ENCODE data around the gene TMEM250.

TMEM250 gene

GRCh38 chr9:136132512-136133050 lies 13.9 kb upstream of the TMEM250 start:
- DNase-seq (ENCODE audit: low spot score) = no peak

DNA sequence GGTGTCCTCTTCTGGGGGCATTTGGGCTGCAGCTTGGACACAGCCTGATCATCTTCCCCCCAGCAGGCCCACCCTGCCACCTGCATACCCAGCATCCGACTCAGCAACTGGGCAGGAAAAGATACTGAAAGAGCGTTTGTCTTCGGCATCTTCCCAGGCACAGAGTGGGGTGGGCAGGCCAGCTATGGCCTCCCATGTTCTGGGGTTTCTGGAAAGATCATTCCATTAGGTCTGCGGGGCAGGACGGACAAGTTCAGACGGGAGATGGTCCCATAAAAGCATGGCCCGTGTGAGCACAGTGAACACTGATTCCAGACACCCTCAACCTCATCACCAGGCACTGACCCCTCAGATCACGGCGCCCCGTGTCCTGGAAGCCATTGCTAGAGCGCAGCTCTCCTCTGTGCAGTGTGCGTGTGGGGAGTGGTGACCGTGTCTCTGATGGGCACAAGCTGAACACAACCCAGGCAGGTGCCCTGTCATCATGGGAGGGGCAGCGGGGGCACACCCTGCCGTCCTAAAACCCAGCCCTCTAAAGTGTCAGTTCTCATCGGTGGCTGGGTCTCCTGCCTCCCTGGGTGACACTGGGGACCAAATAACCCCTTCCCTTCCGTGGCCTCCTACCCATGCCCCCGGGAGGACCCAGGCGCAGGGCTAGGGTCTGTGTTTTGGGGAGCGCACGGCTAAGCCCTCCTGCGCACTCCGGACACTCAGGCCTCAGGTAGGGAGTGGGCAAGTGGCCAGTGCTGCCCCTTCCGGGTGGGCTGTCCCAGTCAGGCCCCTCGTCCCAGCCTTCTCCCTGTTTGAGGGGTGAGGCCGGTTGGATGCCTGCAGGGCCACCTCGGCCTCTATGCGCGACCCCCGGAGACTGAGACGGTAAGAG lies 13.2 kb upstream of the TMEM250 start:
- no peak for DNase-seq (ENCODE audit: low spot score)

- no peak for DNase-seq (ENCODE audit: low spot score)
These were observed 10.5 kb upstream of the TMEM250 start for GRCh38 chr9:136129176-136129575.

- no peak for DNase-seq (ENCODE audit: low spot score)
These were observed 9.8 kb upstream of the TMEM250 start for GRCh38 chr9:136128436-136128835.

- DNase-seq (ENCODE audit: low spot score) = no peak
These were observed 8.6 kb upstream of the TMEM250 start for GRCh38 chr9:136127313-136127712.

GRCh38 chr9:136124976-136125692 lies 6.5 kb upstream of the TMEM250 start:
- no peak for DNase-seq (ENCODE audit: low spot score)

DNA sequence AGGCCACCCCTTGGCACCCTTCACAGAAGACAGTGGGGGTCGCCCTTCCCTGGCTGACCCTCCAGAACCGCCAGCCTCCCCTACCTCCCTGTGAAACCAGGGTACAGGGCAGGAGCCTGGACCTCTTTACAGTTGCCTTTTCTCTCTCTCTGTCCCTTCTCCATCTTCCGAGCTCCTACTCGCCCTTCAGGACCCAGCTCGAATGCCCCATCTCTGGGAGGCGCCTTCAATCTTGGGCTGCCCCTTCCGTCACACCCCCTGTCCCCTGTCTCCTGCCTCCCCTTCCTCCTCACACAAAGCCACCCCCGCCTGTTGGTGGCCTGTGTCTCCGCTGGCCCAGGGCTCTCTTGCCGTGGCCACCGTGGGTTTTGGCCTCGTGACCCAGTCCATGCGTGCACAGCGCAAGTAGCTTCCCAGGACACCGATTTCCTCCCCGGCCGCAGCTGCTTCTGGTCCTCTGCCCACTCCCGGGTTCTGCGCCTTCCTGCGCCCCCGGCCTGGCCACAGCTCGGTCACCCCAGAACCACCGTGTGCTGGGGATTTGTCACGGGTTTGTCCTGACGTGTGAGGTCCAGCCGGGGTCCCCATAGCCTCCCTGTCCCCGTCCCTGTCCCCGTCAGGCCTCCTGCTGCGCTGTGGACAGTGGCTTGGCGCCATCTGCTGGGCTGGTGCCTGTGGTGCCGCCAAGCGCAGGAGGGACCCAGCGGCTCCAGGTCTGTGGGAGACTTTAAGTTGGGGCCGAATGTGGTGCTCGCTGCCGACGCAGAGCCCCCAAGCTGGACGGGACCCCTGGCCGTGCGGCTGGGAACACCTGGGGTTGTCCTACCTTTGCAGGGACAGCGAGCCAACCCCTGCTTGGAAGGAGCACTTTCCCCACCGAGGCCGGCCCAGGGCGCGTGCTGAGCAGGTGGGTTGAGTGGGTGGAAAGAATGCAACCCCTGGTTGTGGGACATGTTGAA lies 4.0 kb upstream of the TMEM250 start:
- DNase-seq (ENCODE audit: low spot score) = peak; percentile 91

- DNase-seq (ENCODE audit: low spot score) = no peak
These were observed 3.1 kb upstream of the TMEM250 start for GRCh38 chr9:136121801-136122200.

DNA sequence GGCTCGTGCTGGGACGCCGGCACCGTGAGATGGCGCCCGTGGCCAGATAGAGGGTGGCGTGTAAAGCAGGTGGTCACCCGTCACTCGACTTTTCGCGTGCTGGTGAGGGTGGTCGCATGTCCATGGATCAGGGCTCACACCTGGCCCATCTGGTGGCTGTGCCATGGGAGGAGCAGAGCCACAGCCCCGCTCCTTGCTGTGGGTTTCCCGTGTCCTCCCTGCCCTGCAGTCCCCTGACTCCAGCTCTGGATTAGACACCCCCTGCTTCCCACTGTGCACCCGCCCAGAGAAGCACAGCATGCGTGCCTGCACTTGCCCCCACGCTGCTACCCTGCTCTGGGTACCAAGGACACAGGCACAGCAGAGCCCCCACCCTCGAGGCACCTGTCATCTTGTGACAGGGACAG lies 1.8 kb upstream of the TMEM250 start:
- DNase-seq (ENCODE audit: low spot score) = no peak

GRCh38 chr9:136119883-136120393 lies 1.3 kb upstream of the TMEM250 start:
- no peak for DNase-seq (ENCODE audit: low spot score)

- peak; percentile 77 for DNase-seq (ENCODE audit: low spot score)
These were observed 597 bp upstream of the TMEM250 start for GRCh38 chr9:136119061-136119882.

DNA sequence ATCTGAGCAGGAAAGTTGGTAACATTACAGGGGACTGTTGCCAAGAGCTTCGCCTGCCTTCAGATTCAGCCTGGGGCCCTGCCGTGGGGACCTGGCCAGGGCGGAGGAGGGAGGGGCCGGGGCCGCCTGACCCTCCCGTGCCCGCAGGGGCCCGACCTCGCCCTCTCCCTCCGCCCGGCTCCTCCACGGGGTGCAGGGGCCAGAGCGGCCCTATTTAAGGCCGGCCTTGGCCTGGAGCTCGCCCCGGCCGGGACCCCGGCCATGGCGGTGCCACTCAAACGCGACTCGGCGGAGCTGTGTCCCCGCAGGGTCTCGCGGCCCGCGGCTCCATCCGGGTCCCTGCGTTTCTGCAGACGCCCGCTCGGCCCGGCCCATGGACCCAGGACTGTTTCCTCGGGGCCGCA lies 757 bp downstream of the TMEM250 start:
- no peak for DNase-seq (ENCODE audit: low spot score)

DNA sequence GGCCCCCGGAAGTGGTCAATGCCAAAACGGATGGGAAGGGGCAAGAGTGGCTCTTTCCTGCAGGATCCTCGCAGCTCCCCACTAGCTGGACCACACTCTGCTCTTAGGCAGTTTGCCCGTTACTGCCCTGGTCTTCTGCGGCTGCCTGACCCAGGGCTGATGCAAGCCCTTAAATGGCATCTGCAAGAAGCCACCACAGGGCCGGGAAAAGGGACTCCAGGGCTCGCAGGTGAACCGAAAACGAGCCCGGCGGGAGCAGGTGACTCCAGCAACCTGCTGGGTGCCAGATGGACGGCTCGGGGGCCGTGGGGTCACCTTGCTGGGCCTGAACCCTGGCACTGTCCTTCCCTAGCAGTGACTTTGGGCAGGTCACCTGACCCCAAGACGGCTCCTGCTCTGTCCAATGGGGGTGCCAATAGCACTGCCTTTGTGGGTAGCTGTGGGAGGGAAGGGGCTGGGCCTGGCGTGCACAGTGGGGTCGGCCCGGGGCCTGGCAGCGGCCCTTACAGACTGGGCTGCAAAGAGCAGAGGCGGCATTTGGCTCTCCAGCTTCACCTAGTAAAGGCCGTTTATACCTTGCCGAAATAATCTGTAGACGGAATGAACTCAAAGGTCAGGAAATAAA lies 1.3 kb downstream of the TMEM250 start:
- no peak for DNase-seq (ENCODE audit: low spot score)

DNA sequence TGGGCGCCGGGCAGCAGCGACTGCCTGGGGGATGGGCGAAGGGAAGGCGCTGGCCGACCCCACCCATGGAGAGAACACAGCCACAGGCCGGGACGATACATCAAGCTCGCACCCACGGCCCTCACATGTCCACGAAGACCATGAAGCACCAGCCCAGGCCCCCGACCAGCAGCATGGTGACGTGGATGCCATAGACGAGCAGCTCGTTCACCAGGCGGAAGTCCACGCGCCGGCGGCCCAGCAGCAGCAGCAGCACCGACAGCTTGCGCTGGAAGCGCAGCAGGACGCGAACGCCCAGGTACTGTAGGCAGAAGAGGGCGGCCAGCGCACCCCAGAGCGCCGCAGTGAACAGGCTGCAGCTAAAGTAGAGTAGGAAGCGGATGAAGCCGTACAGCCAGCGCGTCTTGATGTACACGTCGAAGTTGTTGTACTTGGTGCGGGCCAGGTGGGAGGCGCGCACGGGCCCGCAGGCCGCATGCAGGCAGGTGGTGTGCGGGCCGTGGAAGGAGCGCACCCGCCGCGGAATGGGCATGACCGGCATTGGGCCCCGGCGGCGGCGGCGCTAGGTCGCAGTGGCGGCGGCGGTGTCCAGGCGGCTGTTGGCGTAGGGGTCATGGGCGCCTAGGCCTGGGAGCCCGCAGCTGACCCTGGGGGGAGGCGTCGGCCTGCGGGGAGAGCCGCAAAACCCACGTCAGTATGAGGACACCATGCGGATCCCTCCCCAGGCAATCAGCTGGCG lies 2.1 kb downstream of the TMEM250 start:
- no peak for DNase-seq (ENCODE audit: low spot score)

- no peak for DNase-seq (ENCODE audit: low spot score)
These were observed 2.9 kb downstream of the TMEM250 start for GRCh38 chr9:136115641-136116359.

DNA sequence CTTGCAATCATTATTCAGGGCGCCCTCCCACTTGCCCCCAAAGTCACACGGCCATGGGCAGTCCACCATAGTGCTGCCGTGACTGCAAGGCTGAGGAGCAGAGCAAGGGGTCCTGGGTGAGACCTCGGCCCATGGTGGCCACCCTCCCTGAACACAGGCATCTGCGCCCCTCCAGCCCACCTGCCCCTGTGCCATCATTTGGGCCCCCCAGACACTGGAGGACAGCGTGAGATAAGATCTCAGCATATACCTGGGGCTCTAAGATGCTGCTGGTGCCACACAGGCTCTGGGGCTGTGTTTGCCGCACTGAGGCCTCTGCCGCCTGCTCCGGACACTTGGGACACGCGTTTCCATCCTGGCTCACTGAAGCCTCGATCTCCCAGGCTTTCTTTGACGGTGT lies 3.5 kb downstream of the TMEM250 start:
- DNase-seq (ENCODE audit: low spot score) = no peak

DNA sequence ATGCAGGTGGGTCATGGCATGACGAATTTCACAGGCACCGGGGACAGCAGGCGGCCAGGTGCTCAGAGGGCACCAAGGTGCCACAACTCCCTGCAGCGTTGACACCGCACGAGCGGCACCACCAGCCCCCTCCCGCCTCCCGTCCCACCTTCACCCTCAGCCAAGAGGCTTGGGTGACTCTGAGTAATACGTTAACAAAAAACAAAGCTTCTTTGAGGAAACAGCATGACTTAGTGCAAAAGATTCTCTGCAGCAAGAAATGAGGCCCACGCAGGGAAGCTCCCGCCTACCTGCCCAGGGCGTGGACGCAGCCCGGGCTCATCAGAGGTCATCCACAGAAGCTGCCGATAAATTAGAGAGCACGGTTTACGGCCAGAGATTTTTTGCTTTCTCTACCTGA lies 4.1 kb downstream of the TMEM250 start:
- no peak for DNase-seq (ENCODE audit: low spot score)

GRCh38 chr9:136112541-136112940 lies 6.1 kb downstream of the TMEM250 start:
- DNase-seq (ENCODE audit: low spot score) = no peak

DNA sequence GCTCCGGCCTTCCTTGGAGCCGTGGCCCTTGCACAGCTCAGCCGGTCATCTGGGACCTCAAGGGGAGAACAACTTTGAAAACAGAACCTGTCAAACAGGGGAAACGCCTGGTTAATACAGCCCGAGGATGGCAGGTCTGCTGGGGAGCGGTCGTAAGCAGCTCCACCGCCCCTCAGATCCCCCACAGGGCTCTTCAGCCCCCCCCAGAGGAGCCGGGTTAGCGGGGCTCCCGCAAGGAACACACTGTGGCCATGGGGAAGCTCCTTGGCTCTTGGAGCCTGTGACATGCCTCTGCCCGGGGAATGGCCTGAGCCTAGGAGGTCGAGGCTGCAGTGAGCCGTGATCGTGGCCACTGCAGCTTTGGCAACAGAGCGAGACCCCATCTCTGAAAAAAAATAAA lies 6.8 kb downstream of the TMEM250 start:
- no peak for DNase-seq (ENCODE audit: low spot score)

Measured in HuH-7.5 (cell line).